ENCODE results near the gene HOXB6.

The HOXB6 gene

DNA sequence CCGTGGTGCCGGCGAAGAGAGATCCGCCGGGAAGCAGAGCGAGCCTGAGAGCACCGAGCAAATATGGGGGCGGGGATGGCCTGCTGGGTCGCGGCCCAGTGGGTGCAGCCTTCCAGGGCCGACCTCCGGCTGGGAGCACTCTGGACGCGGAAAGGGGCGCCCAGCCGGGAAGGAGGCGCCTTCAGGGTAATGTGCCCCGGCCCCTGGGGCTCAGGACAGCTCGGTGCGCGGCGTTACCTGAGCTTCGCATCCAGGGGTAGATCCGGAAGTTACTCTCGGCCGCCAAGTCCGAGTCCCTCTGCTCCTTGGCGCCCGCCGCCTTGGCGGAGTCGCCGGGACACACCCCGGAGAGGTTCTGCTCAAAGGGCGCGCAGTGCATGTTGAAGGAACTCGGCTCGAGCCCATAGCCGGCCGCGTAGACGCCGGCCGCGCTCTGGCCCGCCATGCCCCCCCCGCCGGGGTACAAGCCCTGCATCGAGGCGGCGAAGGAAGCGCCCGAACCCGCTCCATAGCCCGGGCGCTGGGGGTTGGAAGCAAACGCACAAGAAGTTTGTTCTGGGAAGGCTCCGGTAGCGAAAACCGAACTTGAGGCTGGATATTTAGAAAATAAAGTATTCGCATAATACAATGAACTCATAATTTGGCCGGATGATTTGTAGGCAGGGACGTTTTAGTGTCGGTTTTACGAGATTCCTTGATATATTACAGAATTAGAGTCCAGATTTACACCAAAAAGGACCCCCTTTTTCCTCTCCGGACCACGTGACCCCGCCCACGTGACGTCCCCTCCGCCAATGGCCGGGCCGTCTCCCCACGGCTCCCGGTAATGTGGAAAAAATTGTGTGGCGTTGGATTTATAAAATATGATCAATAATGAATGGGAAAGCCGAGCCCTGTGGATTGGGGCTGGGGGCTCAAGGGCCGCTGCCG is 5.8 kb upstream of the HOXB6 start, which contains the start of gene HOXB7 (continued):
- TF ChIP-seq, protein P1, sequence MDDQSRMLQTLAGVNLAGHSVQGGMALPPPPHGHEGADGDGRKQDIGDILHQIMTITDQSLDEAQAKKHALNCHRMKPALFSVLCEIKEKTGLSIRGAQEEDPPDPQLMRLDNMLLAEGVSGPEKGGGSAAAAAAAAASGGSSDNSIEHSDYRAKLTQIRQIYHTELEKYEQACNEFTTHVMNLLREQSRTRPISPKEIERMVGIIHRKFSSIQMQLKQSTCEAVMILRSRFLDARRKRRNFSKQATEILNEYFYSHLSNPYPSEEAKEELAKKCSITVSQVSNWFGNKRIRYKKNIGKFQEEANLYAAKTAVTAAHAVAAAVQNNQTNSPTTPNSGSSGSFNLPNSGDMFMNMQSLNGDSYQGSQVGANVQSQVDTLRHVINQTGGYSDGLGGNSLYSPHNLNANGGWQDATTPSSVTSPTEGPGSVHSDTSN (CRISPR knock-in tag; IDR thresholded peaks at IDR 0.05), result 0 out of 2 replicates have a peak, but pooled peaks have one; percentile 53
- TF ChIP-seq GLI4 (tag by site-specific recombination; IDR thresholded peaks at IDR 0.05), result no peak
- TF ChIP-seq RBAK (tag by site-specific recombination; IDR thresholded peaks at IDR 0.05), result no peak
- TF ChIP-seq ZNF202 (tag by site-specific recombination; IDR thresholded peaks at IDR 0.05; ENCODE audit: borderline replicate concordance), result no peak
- no peak for TF ChIP-seq ZNF292 (tag by site-specific recombination; IDR thresholded peaks at IDR 0.05; ENCODE audit: borderline replicate concordance, low read depth)
- no peak for TF ChIP-seq ZNF596 (tag by site-specific recombination; IDR thresholded peaks at IDR 0.05)
- no peak for TF ChIP-seq ZNF701 (tag by site-specific recombination; IDR thresholded peaks at IDR 0.05)
- TF ChIP-seq ZNF837 (tag by site-specific recombination; IDR thresholded peaks at IDR 0.05), result no peak
- TF ChIP-seq, protein P2, sequence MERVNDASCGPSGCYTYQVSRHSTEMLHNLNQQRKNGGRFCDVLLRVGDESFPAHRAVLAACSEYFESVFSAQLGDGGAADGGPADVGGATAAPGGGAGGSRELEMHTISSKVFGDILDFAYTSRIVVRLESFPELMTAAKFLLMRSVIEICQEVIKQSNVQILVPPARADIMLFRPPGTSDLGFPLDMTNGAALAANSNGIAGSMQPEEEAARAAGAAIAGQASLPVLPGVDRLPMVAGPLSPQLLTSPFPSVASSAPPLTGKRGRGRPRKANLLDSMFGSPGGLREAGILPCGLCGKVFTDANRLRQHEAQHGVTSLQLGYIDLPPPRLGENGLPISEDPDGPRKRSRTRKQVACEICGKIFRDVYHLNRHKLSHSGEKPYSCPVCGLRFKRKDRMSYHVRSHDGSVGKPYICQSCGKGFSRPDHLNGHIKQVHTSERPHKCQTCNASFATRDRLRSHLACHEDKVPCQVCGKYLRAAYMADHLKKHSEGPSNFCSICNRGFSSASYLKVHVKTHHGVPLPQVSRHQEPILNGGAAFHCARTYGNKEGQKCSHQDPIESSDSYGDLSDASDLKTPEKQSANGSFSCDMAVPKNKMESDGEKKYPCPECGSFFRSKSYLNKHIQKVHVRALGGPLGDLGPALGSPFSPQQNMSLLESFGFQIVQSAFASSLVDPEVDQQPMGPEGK (tag by site-specific recombination; IDR thresholded peaks at IDR 0.05), result peak; percentile 69
- TF ChIP-seq, protein P3, sequence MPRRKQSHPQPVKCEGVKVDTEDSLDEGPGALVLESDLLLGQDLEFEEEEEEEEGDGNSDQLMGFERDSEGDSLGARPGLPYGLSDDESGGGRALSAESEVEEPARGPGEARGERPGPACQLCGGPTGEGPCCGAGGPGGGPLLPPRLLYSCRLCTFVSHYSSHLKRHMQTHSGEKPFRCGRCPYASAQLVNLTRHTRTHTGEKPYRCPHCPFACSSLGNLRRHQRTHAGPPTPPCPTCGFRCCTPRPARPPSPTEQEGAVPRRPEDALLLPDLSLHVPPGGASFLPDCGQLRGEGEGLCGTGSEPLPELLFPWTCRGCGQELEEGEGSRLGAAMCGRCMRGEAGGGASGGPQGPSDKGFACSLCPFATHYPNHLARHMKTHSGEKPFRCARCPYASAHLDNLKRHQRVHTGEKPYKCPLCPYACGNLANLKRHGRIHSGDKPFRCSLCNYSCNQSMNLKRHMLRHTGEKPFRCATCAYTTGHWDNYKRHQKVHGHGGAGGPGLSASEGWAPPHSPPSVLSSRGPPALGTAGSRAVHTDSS (tag by site-specific recombination; IDR thresholded peaks at IDR 0.05), result no peak
- TF ChIP-seq, protein P4, sequence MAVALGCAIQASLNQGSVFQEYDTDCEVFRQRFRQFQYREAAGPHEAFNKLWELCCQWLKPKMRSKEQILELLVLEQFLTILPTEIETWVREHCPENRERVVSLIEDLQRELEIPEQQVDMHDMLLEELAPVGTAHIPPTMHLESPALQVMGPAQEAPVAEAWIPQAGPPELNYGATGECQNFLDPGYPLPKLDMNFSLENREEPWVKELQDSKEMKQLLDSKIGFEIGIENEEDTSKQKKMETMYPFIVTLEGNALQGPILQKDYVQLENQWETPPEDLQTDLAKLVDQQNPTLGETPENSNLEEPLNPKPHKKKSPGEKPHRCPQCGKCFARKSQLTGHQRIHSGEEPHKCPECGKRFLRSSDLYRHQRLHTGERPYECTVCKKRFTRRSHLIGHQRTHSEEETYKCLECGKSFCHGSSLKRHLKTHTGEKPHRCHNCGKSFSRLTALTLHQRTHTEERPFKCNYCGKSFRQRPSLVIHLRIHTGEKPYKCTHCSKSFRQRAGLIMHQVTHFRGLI (tag by site-specific recombination; IDR thresholded peaks at IDR 0.05), result peak; percentile 82
- no peak for TF ChIP-seq PRDM1 (tag by site-specific recombination; IDR thresholded peaks at IDR 0.05)
- TF ChIP-seq, protein P5, sequence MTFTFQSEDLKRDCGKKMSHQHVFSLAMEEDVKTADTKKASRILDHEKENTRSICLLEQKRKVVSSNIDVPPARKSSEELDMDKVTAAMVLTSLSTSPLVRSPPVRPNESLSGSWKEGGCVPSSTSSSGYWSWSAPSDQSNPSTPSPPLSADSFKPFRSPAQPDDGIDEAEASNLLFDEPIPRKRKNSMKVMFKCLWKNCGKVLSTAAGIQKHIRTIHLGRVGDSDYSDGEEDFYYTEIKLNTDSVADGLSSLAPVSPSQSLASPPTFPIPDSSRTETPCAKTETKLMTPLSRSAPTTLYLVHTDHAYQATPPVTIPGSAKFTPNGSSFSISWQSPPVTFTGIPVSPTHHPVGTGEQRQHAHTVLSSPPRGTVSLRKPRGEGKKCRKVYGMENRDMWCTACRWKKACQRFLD (tag by site-specific recombination; IDR thresholded peaks at IDR 0.05), result no peak
- no peak for TF ChIP-seq ZNF555 (tag by site-specific recombination; conservative IDR thresholded peaks at IDR 0.05)
- no peak for TF ChIP-seq ZNF621 (tag by site-specific recombination; IDR thresholded peaks at IDR 0.05)
- no peak for TF ChIP-seq YY2 (tag by site-specific recombination; IDR thresholded peaks at IDR 0.05)
- TF ChIP-seq SP7 (tag by site-specific recombination; IDR thresholded peaks at IDR 0.05), result 0 out of 2 replicates have a peak, but pooled peaks have one; percentile 20
- peak; percentile 98 for TF ChIP-seq ZIC2 (tag by site-specific recombination; IDR thresholded peaks at IDR 0.05)
- TF ChIP-seq ZNF132 (tag by site-specific recombination; IDR thresholded peaks at IDR 0.05; ENCODE audit: borderline replicate concordance), result no peak
- TF ChIP-seq, protein P6, sequence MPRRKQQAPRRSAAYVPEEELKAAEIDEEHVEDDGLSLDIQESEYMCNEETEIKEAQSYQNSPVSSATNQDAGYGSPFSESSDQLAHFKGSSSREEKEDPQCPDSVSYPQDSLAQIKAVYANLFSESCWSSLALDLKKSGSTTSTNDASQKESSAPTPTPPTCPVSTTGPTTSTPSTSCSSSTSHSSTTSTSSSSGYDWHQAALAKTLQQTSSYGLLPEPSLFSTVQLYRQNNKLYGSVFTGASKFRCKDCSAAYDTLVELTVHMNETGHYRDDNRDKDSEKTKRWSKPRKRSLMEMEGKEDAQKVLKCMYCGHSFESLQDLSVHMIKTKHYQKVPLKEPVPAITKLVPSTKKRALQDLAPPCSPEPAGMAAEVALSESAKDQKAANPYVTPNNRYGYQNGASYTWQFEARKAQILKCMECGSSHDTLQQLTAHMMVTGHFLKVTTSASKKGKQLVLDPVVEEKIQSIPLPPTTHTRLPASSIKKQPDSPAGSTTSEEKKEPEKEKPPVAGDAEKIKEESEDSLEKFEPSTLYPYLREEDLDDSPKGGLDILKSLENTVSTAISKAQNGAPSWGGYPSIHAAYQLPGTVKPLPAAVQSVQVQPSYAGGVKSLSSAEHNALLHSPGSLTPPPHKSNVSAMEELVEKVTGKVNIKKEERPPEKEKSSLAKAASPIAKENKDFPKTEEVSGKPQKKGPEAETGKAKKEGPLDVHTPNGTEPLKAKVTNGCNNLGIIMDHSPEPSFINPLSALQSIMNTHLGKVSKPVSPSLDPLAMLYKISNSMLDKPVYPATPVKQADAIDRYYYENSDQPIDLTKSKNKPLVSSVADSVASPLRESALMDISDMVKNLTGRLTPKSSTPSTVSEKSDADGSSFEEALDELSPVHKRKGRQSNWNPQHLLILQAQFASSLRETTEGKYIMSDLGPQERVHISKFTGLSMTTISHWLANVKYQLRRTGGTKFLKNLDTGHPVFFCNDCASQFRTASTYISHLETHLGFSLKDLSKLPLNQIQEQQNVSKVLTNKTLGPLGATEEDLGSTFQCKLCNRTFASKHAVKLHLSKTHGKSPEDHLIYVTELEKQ (tag by site-specific recombination; IDR thresholded peaks at IDR 0.05; ENCODE audit: borderline replicate concordance), result no peak
- no peak for TF ChIP-seq ZNF654 (tag by site-specific recombination; IDR thresholded peaks at IDR 0.05; ENCODE audit: low read depth)
- TF ChIP-seq ZNF707 (tag by site-specific recombination; IDR thresholded peaks at IDR 0.05), result no peak
- TF ChIP-seq, protein P7, sequence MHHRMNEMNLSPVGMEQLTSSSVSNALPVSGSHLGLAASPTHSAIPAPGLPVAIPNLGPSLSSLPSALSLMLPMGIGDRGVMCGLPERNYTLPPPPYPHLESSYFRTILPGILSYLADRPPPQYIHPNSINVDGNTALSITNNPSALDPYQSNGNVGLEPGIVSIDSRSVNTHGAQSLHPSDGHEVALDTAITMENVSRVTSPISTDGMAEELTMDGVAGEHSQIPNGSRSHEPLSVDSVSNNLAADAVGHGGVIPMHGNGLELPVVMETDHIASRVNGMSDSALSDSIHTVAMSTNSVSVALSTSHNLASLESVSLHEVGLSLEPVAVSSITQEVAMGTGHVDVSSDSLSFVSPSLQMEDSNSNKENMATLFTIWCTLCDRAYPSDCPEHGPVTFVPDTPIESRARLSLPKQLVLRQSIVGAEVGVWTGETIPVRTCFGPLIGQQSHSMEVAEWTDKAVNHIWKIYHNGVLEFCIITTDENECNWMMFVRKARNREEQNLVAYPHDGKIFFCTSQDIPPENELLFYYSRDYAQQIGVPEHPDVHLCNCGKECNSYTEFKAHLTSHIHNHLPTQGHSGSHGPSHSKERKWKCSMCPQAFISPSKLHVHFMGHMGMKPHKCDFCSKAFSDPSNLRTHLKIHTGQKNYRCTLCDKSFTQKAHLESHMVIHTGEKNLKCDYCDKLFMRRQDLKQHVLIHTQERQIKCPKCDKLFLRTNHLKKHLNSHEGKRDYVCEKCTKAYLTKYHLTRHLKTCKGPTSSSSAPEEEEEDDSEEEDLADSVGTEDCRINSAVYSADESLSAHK (tag by site-specific recombination; IDR thresholded peaks at IDR 0.05), result 0 out of 2 replicates have a peak, but pooled peaks have one; percentile 8
- no peak for TF ChIP-seq ZNF510 (tag by site-specific recombination; IDR thresholded peaks at IDR 0.05; ENCODE audit: insufficient replicate concordance)
- no peak for TF ChIP-seq GLI2 (tag by site-specific recombination; IDR thresholded peaks at IDR 0.05; ENCODE audit: borderline replicate concordance, low read depth)
